ENCODE measurements around the gene HEY2.
A peak's percentile ranks its signal among the peaks of the same experiment; 100 is the strongest.
"Not testable (repeated sequence)": the region's sequence is repeated elsewhere in the genome, so short reads cannot be mapped to it uniquely, and the experiment has no call there.

Gene HEY2

GRCh38 chr6:125749173-125749864 is at the start of gene HEY2:
HEY2 (plus strand) TSS chr6:125749632; CDS start chr6:125749777, 145 bp downstream.
- peak; percentile 82 to 90 for DNase-seq

GRCh38 chr6:125700581-125701353 is 48.7 kb upstream of the HEY2 start:
- DNase-seq: no peak

- DNase-seq: no peak
These were observed 48.1 kb upstream of the HEY2 start for GRCh38 chr6:125701354-125701668.

GRCh38 chr6:125703882-125704281 is 45.5 kb upstream of the HEY2 start:
- not testable (repeated sequence) for DNase-seq

GRCh38 chr6:125707615-125708243 is 41.7 kb upstream of the HEY2 start:
- DNase-seq: no peak

GRCh38 chr6:125711013-125711675 is 38.3 kb upstream of the HEY2 start:
- DNase-seq: no peak

- no peak for DNase-seq
These were observed 34.9 kb upstream of the HEY2 start for GRCh38 chr6:125714441-125715090.

- no peak for DNase-seq
These were observed 32.2 kb upstream of the HEY2 start for GRCh38 chr6:125717120-125717731.

- no peak for DNase-seq
These were observed 31.3 kb upstream of the HEY2 start for GRCh38 chr6:125718109-125718508.

GRCh38 chr6:125722886-125723285 is 26.5 kb upstream of the HEY2 start:
- DNase-seq: no peak

GRCh38 chr6:125727216-125727615 is 22.2 kb upstream of the HEY2 start:
- no peak for DNase-seq

GRCh38 chr6:125728739-125729138 is 20.7 kb upstream of the HEY2 start:
- no peak for DNase-seq

GRCh38 chr6:125729983-125730382 is 19.4 kb upstream of the HEY2 start:
- no peak for DNase-seq

- no peak for DNase-seq
These were observed 17.0 kb upstream of the HEY2 start for GRCh38 chr6:125732398-125732797.

- no peak for DNase-seq
These were observed 15.7 kb upstream of the HEY2 start for GRCh38 chr6:125733516-125734300.

- no peak for DNase-seq
These were observed 11.2 kb upstream of the HEY2 start for GRCh38 chr6:125738276-125738675.

GRCh38 chr6:125739364-125739763 is 10.1 kb upstream of the HEY2 start:
- DNase-seq: no peak

- no peak for DNase-seq
These were observed 8.1 kb upstream of the HEY2 start for GRCh38 chr6:125741336-125741735.

- no peak for DNase-seq
These were observed 7.4 kb upstream of the HEY2 start for GRCh38 chr6:125742024-125742423.

GRCh38 chr6:125742464-125743120 is 6.8 kb upstream of the HEY2 start:
- DNase-seq: no peak

- DNase-seq: no peak
These were observed 5.8 kb upstream of the HEY2 start for GRCh38 chr6:125743604-125744003.
